ENCODE results near the gene NEDD4. TPM values are rescaled to one million over a fixed set of nuclear protein-coding genes. Genes with fewer than 3 reads are reported as not detected.

The NEDD4 gene
- total RNA-seq, 4 donors from 2014 or later = 19.2 to 35.1 (median 23.1) TPM

GRCh38 chr15:55819397-55820034, 173.9 kb downstream of the NEDD4 start:
- Histone ChIP-seq H3K36me3 (no peaks in the 10 kb centered on the region), H3K27me3 (no peaks in the 10 kb centered on the region), H3K27ac (replicated peaks in 1 of 4) (no peak overlapping the region), H3K4me1 (peaks cover 12 to 19% (median 15%) of the 10 kb centered on the region in 4 donors), H3K9me3 (no peaks in the 10 kb centered on the region), H3K4me3 (no peak overlapping the region)
- 83% methylated on average over 10 of the region's 10 CpGs for WGBS
- no peak for TF ChIP-seq POLR2AphosphoS5 (IDR thresholded peaks at IDR 0.05)
- TF ChIP-seq EP300 (IDR thresholded peaks at IDR 0.05) = no peak
- no peak for TF ChIP-seq CTCF (IDR thresholded peaks at IDR 0.05)
- no peak for TF ChIP-seq POLR2A (IDR thresholded peaks at IDR 0.05; ENCODE audit: low read depth)
- DNase-seq (ENCODE audit: extremely low spot score) = no peak
- intact Hi-C loops (cut with DNase I) = no loop called here

GRCh38 chr15:55816017-55816416, 177.4 kb downstream of the NEDD4 start:
- H3K4me1 ChIP-seq = no peaks in the 10 kb centered on the region
- no peaks in the 10 kb centered on the region for H3K27me3 ChIP-seq
- H3K9me3 ChIP-seq = no peaks in the 10 kb centered on the region
- no peak overlapping the region for H3K4me3 ChIP-seq
- H3K36me3 ChIP-seq = no peaks in the 10 kb centered on the region
- intact Hi-C loops (cut with DNase I) = no loop called here
- no peak overlapping the region for H3K27ac ChIP-seq (replicated peaks in 1 of 4)
- no peak for DNase-seq (ENCODE audit: extremely low spot score)
- TF ChIP-seq EP300 (IDR thresholded peaks at IDR 0.05) (no peak), POLR2AphosphoS5 (IDR thresholded peaks at IDR 0.05) (no peak), CTCF (IDR thresholded peaks at IDR 0.05) (no peak), POLR2A (IDR thresholded peaks at IDR 0.05; ENCODE audit: low read depth) (no peak)

DNA sequence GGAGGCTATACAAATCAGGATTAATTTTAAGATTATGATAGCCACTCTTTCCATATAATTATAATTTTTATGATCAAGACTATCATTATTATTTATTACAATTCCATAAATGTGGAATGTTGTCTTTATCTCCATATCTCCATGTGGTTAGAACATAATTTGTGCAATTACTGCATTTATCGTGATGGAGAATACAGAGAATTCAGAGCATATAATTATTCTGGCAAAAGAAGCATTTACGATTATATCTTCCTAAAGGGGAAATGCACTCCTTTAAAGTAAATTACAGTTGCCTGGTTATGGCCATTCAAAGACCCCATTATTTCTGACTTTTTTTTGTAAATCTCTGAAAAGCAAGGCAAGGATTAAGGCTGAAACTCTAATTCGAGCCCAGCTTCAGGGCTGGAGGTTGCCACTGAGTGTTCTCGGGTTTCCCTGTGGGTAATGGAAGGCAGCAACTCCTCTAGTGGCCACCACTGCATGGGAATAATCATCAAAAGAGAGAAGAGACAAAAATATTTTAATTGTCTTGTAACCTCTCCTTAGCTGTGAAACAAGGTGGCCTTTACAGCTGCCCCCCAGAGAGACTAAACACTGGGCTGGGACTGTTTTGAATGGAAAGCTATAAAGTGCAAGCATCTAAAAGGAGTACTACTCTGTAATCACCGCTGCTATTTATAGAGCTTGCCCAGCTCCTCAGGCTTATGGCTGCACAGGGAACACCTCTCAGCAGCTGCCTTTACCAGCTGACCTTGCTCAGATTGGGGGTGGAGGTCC, 190.6 kb downstream of the NEDD4 start:
- Histone ChIP-seq H3K36me3 (no peaks in the 10 kb centered on the region), H3K27me3 (peaks cover 0 to 4% (median 0%) of the 10 kb centered on the region in 4 donors), H3K9me3 (no peaks in the 10 kb centered on the region), H3K4me1 (no peaks in the 10 kb centered on the region), H3K4me3 (no peak overlapping the region), H3K27ac (replicated peaks in 1 of 4) (no peak overlapping the region)
- TF ChIP-seq CTCF (IDR thresholded peaks at IDR 0.05) (no peak), POLR2AphosphoS5 (IDR thresholded peaks at IDR 0.05) (no peak), POLR2A (IDR thresholded peaks at IDR 0.05; ENCODE audit: low read depth) (no peak), EP300 (IDR thresholded peaks at IDR 0.05) (no peak)
- no peak for DNase-seq (ENCODE audit: extremely low spot score)
- intact Hi-C loops (cut with DNase I) = loop anchor here (5.0 kb wide), 1 partner anchor 155 kb away; no protein-coding TSS in a partner anchor
- WGBS = 88% methylated on average over 5 of the region's 5 CpGs

DNA sequence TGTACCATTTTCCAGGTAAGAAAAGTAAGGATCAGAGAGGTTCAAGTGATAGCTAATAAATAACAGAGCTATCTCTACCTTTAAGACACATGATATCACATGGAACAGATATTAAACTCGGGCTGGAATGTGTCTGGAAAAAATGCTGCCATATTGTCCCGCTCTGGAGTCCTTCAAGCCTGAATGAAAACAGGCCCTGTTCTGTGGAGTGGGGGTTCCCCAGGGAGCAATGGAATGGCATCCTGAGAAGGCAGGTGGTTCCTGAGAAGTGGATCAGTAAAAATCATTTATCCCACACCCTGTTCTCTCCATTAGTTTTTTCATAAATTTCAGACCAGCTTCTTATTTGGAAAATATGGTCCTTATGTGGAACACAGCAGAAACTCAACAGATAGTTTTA, 193.2 kb downstream of the NEDD4 start:
- Histone ChIP-seq H3K9me3 (no peaks in the 10 kb centered on the region), H3K4me1 (peaks cover 0 to 11% (median 9%) of the 10 kb centered on the region in 4 donors), H3K36me3 (no peaks in the 10 kb centered on the region), H3K4me3 (no peak overlapping the region), H3K27ac (replicated peaks in 1 of 4) (no peak overlapping the region), H3K27me3 (peaks cover 0 to 4% (median 0%) of the 10 kb centered on the region in 4 donors)
- TF ChIP-seq POLR2AphosphoS5 (IDR thresholded peaks at IDR 0.05) (no peak), POLR2A (IDR thresholded peaks at IDR 0.05; ENCODE audit: low read depth) (no peak), EP300 (IDR thresholded peaks at IDR 0.05) (no peak), CTCF (IDR thresholded peaks at IDR 0.05) (no peak)
- intact Hi-C loops (cut with DNase I) = loop anchor here (5.0 kb wide), 1 partner anchor 153 kb away; no protein-coding TSS in a partner anchor
- WGBS = 93% methylated on average over 2 of the region's 2 CpGs
- no peak for DNase-seq (ENCODE audit: extremely low spot score)

Measured in esophagus muscularis mucosa (tissue), 4 donors.